ENCODE data around the gene NKPD1. TPM values are rescaled to one million over a fixed set of nuclear protein-coding genes. Genes with fewer than 3 reads are reported as not detected.

Gene NKPD1
- total RNA-seq, 6 experiments from 2014 or later = 0.06 TPM; not detected in 5

DNA sequence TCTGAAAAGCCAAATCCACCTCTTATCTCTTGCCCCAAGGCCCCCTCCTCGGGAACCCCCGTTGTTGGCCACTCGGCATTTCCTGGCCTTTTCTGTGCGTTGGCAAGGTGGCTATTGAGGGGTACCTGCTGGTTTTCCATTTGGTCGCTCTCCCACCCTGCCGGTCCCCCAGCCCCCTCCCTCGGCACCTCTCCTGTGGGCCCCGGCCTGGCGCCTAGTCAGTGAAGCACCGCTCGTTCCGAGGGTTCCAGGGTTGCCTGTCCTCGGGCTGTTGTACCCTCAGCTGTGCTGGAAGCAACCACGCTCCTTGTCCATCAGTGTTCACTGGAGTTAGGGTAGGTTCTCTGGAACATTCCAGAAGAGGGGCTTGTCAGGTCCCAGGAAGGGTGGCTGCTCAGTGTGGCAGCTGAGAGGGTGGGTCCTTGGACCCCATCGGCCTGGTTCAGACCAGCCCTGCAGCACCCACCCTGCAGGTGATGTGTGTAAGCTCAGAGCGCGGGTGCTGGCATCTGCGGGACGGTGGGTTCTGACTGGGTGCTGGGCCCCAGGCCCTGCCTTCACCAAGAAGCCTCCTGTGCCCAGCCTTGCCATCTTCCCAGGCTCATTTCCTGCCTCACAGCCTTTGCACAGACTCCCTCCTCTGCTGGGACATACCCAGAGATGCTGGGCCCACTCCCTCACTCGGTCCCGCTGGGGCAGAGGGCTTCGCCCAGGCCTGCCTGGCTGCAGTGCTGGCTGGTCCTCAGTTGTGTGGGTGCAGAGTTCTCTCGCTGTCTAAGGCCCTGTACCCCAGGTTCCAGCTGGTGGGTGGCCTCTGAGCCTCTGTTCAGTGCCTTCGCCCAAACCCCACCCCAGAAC lies 21.3 kb downstream of the NKPD1 start:
- no peaks in the 10 kb centered on the region for H3K27me3 ChIP-seq
- intact Hi-C loops (cut with DNase I) = no loop called here
- TF ChIP-seq, protein P1, sequence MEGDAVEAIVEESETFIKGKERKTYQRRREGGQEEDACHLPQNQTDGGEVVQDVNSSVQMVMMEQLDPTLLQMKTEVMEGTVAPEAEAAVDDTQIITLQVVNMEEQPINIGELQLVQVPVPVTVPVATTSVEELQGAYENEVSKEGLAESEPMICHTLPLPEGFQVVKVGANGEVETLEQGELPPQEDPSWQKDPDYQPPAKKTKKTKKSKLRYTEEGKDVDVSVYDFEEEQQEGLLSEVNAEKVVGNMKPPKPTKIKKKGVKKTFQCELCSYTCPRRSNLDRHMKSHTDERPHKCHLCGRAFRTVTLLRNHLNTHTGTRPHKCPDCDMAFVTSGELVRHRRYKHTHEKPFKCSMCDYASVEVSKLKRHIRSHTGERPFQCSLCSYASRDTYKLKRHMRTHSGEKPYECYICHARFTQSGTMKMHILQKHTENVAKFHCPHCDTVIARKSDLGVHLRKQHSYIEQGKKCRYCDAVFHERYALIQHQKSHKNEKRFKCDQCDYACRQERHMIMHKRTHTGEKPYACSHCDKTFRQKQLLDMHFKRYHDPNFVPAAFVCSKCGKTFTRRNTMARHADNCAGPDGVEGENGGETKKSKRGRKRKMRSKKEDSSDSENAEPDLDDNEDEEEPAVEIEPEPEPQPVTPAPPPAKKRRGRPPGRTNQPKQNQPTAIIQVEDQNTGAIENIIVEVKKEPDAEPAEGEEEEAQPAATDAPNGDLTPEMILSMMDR (IDR thresholded peaks at IDR 0.05) = no peak
- TF ChIP-seq POLR2A (IDR thresholded peaks at IDR 0.05) = no peak
- no peak for DNase-seq
- H3K9me3 ChIP-seq = no peaks in the 10 kb centered on the region
- peaks cover 0 to 6% (median 0%) of the 10 kb centered on the region in 4 donors for H3K36me3 ChIP-seq
- no peaks in the 10 kb centered on the region for H3K4me1 ChIP-seq
- no peak for ATAC-seq
- no peak overlapping the region for H3K27ac ChIP-seq
- 74% methylated on average over 3 of the region's 24 CpGs for WGBS (ENCODE audit: insufficient coverage, low coverage, low lambda C conversion rate, missing lambda C conversion rate)
- no peak overlapping the region for H3K4me3 ChIP-seq

DNA sequence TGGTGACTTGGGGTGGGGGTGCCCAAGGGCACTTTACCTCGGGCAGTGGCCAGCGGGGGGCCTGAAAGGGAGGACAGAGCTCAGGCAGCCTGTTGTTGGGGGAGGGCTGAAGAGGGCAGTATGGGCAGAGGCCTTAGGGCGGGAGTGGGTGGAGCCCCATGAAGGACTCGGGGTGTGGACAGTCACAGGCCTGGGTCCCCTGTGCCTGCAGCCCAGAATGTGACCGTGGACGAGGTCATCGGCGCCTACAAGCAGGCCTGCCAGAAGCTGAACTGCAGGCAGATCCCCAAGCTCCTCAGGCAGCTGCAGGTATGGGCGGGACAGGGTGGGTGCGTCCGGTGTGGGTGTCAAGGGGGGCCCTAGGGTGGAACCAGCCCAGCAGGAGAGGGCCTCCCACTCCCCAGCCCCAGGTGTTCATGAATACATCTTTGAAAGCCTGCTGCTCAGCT lies 22.5 kb downstream of the NKPD1 start:
- intact Hi-C loops (cut with DNase I) = no loop called here
- H3K36me3 ChIP-seq = peaks cover 0 to 6% (median 0%) of the 10 kb centered on the region in 4 donors
- no peak overlapping the region for H3K27ac ChIP-seq

DNA sequence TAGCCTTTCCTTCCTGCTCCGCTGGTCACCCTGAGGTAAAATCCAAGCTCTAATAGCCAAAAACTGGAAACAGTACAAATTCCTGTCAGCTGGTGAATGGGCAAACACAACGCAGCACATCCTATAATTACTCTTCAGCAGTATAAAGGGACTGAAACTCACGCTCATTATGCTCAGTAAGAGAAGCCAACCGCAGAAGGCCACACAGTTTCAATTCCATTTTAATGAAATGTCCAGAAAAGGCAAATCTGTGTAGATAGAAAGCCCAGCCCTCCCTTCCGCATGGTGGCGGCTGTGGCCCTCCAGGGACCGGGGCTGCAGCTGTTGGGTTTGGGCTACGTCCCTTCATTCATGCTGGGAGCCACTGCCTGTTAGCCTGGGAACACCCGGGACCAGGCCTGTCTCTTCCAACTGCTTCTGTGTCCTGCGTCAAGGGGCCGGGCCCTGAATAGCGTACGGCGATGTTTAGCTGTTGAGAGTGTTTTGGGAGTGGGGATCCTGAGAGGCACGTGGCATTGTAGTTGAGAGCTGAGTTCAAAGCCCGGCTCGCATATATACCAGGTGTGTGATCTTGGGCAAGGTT lies 23.5 kb downstream of the NKPD1 start:
- WGBS (ENCODE audit: insufficient coverage, low coverage, low lambda C conversion rate, missing lambda C conversion rate) = 71% methylated on average over 7 of the region's 17 CpGs
- Histone ChIP-seq H3K27ac (no peak overlapping the region), H3K36me3 (peaks cover 0 to 5% (median 0%) of the 10 kb centered on the region in 4 donors)

More for the DNA sequence above, 22.5 kb downstream of the NKPD1 start:
- Histone ChIP-seq H3K9me3 (no peaks in the 10 kb centered on the region), H3K4me3 (no peak overlapping the region), H3K4me1 (no peaks in the 10 kb centered on the region), H3K27me3 (no peaks in the 10 kb centered on the region)
- no peak for DNase-seq
- ATAC-seq = peak in 1 of 4 donors; percentile 5
- WGBS (ENCODE audit: insufficient coverage, low coverage, low lambda C conversion rate, missing lambda C conversion rate) = 70% methylated on average over 2 of the region's 11 CpGs
- TF ChIP-seq POLR2A (IDR thresholded peaks at IDR 0.05) = no peak
- TF ChIP-seq, protein P1 (IDR thresholded peaks at IDR 0.05) = no peak

DNA sequence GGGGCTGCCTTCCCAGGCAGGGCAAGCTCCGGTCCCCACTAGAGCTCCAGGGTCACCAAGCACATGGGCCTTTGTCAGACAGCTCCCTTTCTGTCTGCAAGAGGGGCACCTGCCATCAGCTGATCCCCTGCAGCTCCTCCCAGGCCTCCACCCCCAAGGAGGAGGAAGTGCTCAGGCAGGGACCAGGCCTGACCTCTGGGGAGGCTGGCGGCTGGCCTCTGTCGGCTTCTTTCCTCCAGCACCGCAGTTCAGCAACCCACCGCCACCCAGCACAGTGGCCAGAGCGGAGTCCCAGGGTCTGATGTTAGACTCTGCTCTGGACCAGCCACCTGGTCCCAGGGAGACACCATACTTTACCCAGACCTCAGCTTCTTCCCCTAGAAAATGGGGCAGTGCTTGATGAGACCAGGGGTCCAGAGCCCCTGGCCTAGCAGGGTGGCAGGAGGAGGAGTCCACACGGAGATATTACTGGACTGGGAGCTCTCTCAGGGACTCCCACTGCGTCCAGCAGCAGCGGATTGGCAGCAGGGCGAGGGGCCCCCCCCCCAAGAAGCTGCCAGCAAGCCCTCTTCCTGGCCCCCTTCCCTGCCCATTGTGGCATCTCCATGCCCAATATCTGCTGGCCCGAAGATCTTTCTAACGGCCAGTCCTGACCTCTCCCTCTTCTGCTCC lies 24.1 kb downstream of the NKPD1 start:
- no peaks in the 10 kb centered on the region for H3K36me3 ChIP-seq
- no peaks in the 10 kb centered on the region for H3K9me3 ChIP-seq
- 64% methylated on average over 4 of the region's 12 CpGs for WGBS (ENCODE audit: insufficient coverage, low coverage, low lambda C conversion rate, missing lambda C conversion rate)
- H3K4me3 ChIP-seq = no peak overlapping the region
- ATAC-seq (peak in 3 of 4 donors; percentile 8 to 23 (median 11)), DNase-seq (no peak)
- TF ChIP-seq, protein P1 (IDR thresholded peaks at IDR 0.05) = no peak
- TF ChIP-seq POLR2A (IDR thresholded peaks at IDR 0.05) = no peak
- H3K27me3 ChIP-seq = no peaks in the 10 kb centered on the region
- H3K4me1 ChIP-seq = no peaks in the 10 kb centered on the region
- intact Hi-C loops (cut with DNase I) = no loop called here
- H3K27ac ChIP-seq = no peak overlapping the region

More for the DNA sequence above, 23.5 kb downstream of the NKPD1 start:
- Histone ChIP-seq H3K4me3 (no peak overlapping the region), H3K27me3 (no peaks in the 10 kb centered on the region), H3K4me1 (no peaks in the 10 kb centered on the region), H3K9me3 (no peaks in the 10 kb centered on the region)
- DNase-seq (no peak), ATAC-seq (no peak)
- intact Hi-C loops (cut with DNase I) = no loop called here
- no peak for TF ChIP-seq POLR2A (IDR thresholded peaks at IDR 0.05)
- TF ChIP-seq, protein P1 (IDR thresholded peaks at IDR 0.05) = no peak
